Esophagus squamous epithelium (tissue), 5 donors: ENCODE results near the gene RDH5. TPM values are rescaled to one million over a fixed set of nuclear protein-coding genes. Genes with fewer than 3 reads are reported as not detected.
A peak's percentile ranks its signal among the peaks of the same experiment; 100 is the strongest.

Source experiments
- DNase-seq: peaks from one replicate; lab custom pipeline; 2025; lab: John Stamatoyannopoulos, UW
- H3K27ac ChIP-seq, 4 donors: fragments of 200-600 bp; sonication (generic); one replicate each; pipeline ENCODE4 v1.5.1; 2016 to 2019; ENCODE audit warnings: mild to moderate bottlenecking in 1 of 4
- H3K27me3 ChIP-seq, 4 donors: fragments of 200-600 bp; sonication (generic); 1 replicate in 3 of 4; 2 replicates in 1 of 4; pipeline versions ENCODE4 v1.5.1 to v1.6.0; 2017 to 2021; ENCODE audit warnings: antibody characterized with exemption in 1 of 4
- H3K36me3 ChIP-seq, 3 donors: fragments of 200-600 bp; sonication (generic); one replicate each; pipeline ENCODE4 v1.5.1; 2016 to 2019
- H3K4me1 ChIP-seq, 3 donors: fragments of 200-600 bp; sonication (generic); one replicate each; pipeline ENCODE4 v1.5.1; 2017 to 2019
- H3K4me3 ChIP-seq, 4 donors: fragments of 200-600 bp; sonication (generic); 1 replicate in 3 of 4; 2 replicates in 1 of 4; pipeline ENCODE4 v1.5.1; 2016 to 2019; ENCODE audit warnings: mild to moderate bottlenecking in 2 of 4, moderate library complexity in 1 of 4
- H3K9me3 ChIP-seq, 3 donors: fragments of 200-600 bp; sonication (generic); one replicate each; pipeline ENCODE4 v1.5.1; 2016 to 2019
- CTCF ChIP-seq, 6 experiments: fragments of 450-650 bp in 4 of 6; fragments of 200-600 bp in 2 of 6; sonication (generic) in 2 of 6; IDR thresholded peaks; one replicate each; pipeline ENCODE4 v1.5.1; 2016 to 2019; ENCODE audit warnings: antibody characterized with exemption in 6 of 6, mild to moderate bottlenecking in 4 of 6, moderate library complexity in 4 of 6
- POLR2A ChIP-seq, 4 donors: fragments of 450-650 bp; IDR thresholded peaks; one replicate each; pipeline ENCODE4 v1.6.1; 2017; ENCODE audit warnings: antibody characterized with exemption in 4 of 4, mild to moderate bottlenecking in 4 of 4, moderate library complexity in 3 of 4
- WGBS, 2 donors: methylation state at CpG; one replicate each; pipeline ENCODE4 v1.1.5; 2018; 5-methylcytosine and 5-hydroxymethylcytosine counted together
- intact Hi-C: fragments of 100-400 bp; cut with DNase I; formaldehyde crosslinking; loops from one replicate; pipeline ENCODE4 v1.15.0; 2022
- total RNA-seq, 4 donors: library from RNA; depleted of rRNA; stranded (reverse); fragments of >200 nt; gene quantifications; one replicate each; pipeline ENCODE4 v1.1.0, GENCODE V29; 2016
- donor health status: DM: yes; HTN: yes; CAD: no.

Gene RDH5
- total RNA-seq, 4 donors from 2014 or later = 1.3 to 13.5 (median 4.1) TPM

- no peak overlapping the region for H3K4me3 ChIP-seq
- H3K36me3 ChIP-seq = peaks cover 9 to 44% (median 23%) of the 10 kb centered on the region in 3 donors
- H3K9me3 ChIP-seq = no peaks in the 10 kb centered on the region
- intact Hi-C loops = no loop called here
- TF ChIP-seq POLR2A (IDR thresholded peaks at IDR 0.05) (no peak), CTCF (IDR thresholded peaks at IDR 0.05) (no peak)
- WGBS, 2 donors = 54 to 62% methylated on average over 8 of the region's 8 CpGs
- H3K27ac ChIP-seq = peak overlapping the region in 3 of 4 donors; percentile 22 to 98 (median 63)
- peaks cover 47 to 100% (median 80%) of the 10 kb centered on the region in 3 donors for H3K4me1 ChIP-seq
- DNase-seq = no peak
- H3K27me3 ChIP-seq = no peaks in the 10 kb centered on the region
Observed at GRCh38 chr12:55722948-55723347, 2.8 kb downstream of the RDH5 start.

GRCh38 chr12:55723516-55724225 lies 3.5 kb downstream of the RDH5 start:
- H3K36me3 ChIP-seq = peaks cover 9 to 44% (median 23%) of the 10 kb centered on the region in 3 donors
- WGBS, 2 donors = 50 to 55% methylated on average over 3 to 7 of the region's 10 CpGs
- intact Hi-C loops = no loop called here
- peaks cover 43 to 96% (median 72%) of the 10 kb centered on the region in 3 donors for H3K4me1 ChIP-seq
- H3K4me3 ChIP-seq = no peak overlapping the region
- no peaks in the 10 kb centered on the region for H3K27me3 ChIP-seq
- H3K27ac ChIP-seq = peak overlapping the region in 3 of 4 donors; percentile 51 to 98 (median 63)
- no peaks in the 10 kb centered on the region for H3K9me3 ChIP-seq
- no peak for DNase-seq
- TF ChIP-seq CTCF (IDR thresholded peaks at IDR 0.05) = no peak
- no peak for TF ChIP-seq POLR2A (IDR thresholded peaks at IDR 0.05)

- 26 to 27% methylated on average over 7 to 10 of the region's 11 CpGs for WGBS, 2 donors
- Histone ChIP-seq H3K36me3 (peaks cover 9 to 44% (median 23%) of the 10 kb centered on the region in 3 donors), H3K27ac (peak overlapping the region in 3 of 4 donors; percentile 52 to 98 (median 63)), H3K9me3 (no peaks in the 10 kb centered on the region), H3K4me1 (peaks cover 37 to 92% (median 67%) of the 10 kb centered on the region in 3 donors), H3K4me3 (no peak overlapping the region), H3K27me3 (no peaks in the 10 kb centered on the region)
- TF ChIP-seq POLR2A (IDR thresholded peaks at IDR 0.05) (no peak), CTCF (IDR thresholded peaks at IDR 0.05) (peak; percentile 36 to 67 (median 54))
- no peak for DNase-seq
- intact Hi-C loops = no loop called here
Observed at GRCh38 chr12:55724226-55724939, 4.2 kb downstream of the RDH5 start.

GRCh38 chr12:55724940-55725309 lies 4.7 kb downstream of the RDH5 start:
- peaks cover 9 to 44% (median 23%) of the 10 kb centered on the region in 3 donors for H3K36me3 ChIP-seq
- H3K27ac ChIP-seq = peak overlapping the region in 3 of 4 donors; percentile 52 to 98 (median 63)
- 62 to 63% methylated on average over 3 of the region's 3 CpGs for WGBS, 2 donors
- no peak for TF ChIP-seq POLR2A (IDR thresholded peaks at IDR 0.05)
- no peak for TF ChIP-seq CTCF (IDR thresholded peaks at IDR 0.05)
- no peaks in the 10 kb centered on the region for H3K9me3 ChIP-seq
- DNase-seq = no peak
- no peak overlapping the region for H3K4me3 ChIP-seq
- intact Hi-C loops = no loop called here
- no peaks in the 10 kb centered on the region for H3K27me3 ChIP-seq
- peaks cover 34 to 92% (median 62%) of the 10 kb centered on the region in 3 donors for H3K4me1 ChIP-seq

- H3K27ac ChIP-seq = peak overlapping the region in 3 of 4 donors; percentile 13 to 96 (median 38)
- DNase-seq = no peak
- intact Hi-C loops = no loop called here
Observed at GRCh38 chr12:55725556-55725955, 5.4 kb downstream of the RDH5 start.

More at GRCh38 chr12:55725556-55725955, 5.4 kb downstream of the RDH5 start:
- Histone ChIP-seq H3K4me3 (no peak overlapping the region), H3K36me3 (peaks cover 9 to 44% (median 23%) of the 10 kb centered on the region in 3 donors), H3K4me1 (peaks cover 34 to 92% (median 62%) of the 10 kb centered on the region in 3 donors), H3K9me3 (no peaks in the 10 kb centered on the region), H3K27me3 (no peaks in the 10 kb centered on the region)
- WGBS, 2 donors = 49 to 68% methylated on average over 3 of the region's 3 CpGs
- TF ChIP-seq CTCF (IDR thresholded peaks at IDR 0.05) = no peak
- TF ChIP-seq POLR2A (IDR thresholded peaks at IDR 0.05) = no peak
